DOHH2 (cell line): ENCODE measurements around the gene SPINK8.

ENCODE experiments used
- H3F3A ChIP-seq: fragments of 200-600 bp; sonication (generic), shearing (Covaris generic); 2 replicates; pipeline ENCODE4 v1.6.0; 2016; ENCODE audit warnings: antibody characterized with exemption, mild to moderate bottlenecking; ENCODE audit not compliant: control insufficient read depth, insufficient read depth
- H3K27ac ChIP-seq: fragments of 200-600 bp; sonication (generic); 2 replicates; pipeline ENCODE4 v1.5.1; 2014; ENCODE audit warnings: low read depth, mild to moderate bottlenecking, low read length, moderate library complexity
- H3K27me3 ChIP-seq: fragments of 200-600 bp; sonication (generic); 2 replicates; pipeline ENCODE4 v1.6.1; 2014; ENCODE audit warnings: mild to moderate bottlenecking, low read length, mixed read lengths; ENCODE audit not compliant: control insufficient read depth
- H3K36me3 ChIP-seq: fragments of 200-600 bp; sonication (generic); 2 replicates; pipeline ENCODE4 v1.6.1; 2014; ENCODE audit warnings: mild to moderate bottlenecking, low read length, moderate library complexity, mixed read lengths; ENCODE audit not compliant: control insufficient read depth
- H3K4me1 ChIP-seq: fragments of 200-600 bp; sonication (generic); 2 replicates; pipeline ENCODE4 v1.6.1; 2014; ENCODE audit warnings: mild to moderate bottlenecking, low read length, mixed read lengths; ENCODE audit not compliant: control insufficient read depth
- H3K4me2 ChIP-seq: fragments of 200-600 bp; sonication (generic); 2 replicates; pipeline ENCODE4 v1.6.0; 2014; ENCODE audit warnings: mild to moderate bottlenecking, low read length, moderate library complexity
- H3K4me3 ChIP-seq: fragments of 200-600 bp; sonication (generic); 2 replicates; pipeline ENCODE4 v1.5.1; 2014; ENCODE audit warnings: mild to moderate bottlenecking, low read length, mixed read lengths
- H3K79me2 ChIP-seq: fragments of 200-600 bp; sonication (generic); 2 replicates; pipeline ENCODE4 v1.6.1; 2014; ENCODE audit warnings: mild to moderate bottlenecking, low read length, mixed read lengths; ENCODE audit not compliant: control insufficient read depth
- H3K9me2 ChIP-seq: fragments of 200-600 bp; sonication (generic); replicated peaks from 2 replicates; pipeline ENCODE4 v1.6.1; 2014; ENCODE audit warnings: mild to moderate bottlenecking, low read length, mixed read lengths; ENCODE audit not compliant: control insufficient read depth
- H3K9me3 ChIP-seq: fragments of 200-600 bp; sonication (generic); 2 replicates; pipeline ENCODE4 v1.6.1; 2014; ENCODE audit warnings: antibody characterized with exemption, low read length, mixed read lengths; ENCODE audit not compliant: control insufficient read depth, insufficient read depth
- H4K20me1 ChIP-seq: fragments of 200-600 bp; sonication (generic); 2 replicates; pipeline ENCODE4 v1.6.0; 2014; ENCODE audit warnings: low read depth, mild to moderate bottlenecking, antibody characterized with exemption, low read length, moderate library complexity; ENCODE audit not compliant: control insufficient read depth, insufficient read depth
- EZH2phosphoT487 ChIP-seq: fragments of 200-600 bp; sonication (generic); IDR thresholded peaks from 2 replicates; pipeline ENCODE4 v1.6.1; 2017; ENCODE audit warnings: borderline replicate concordance, mild to moderate bottlenecking, antibody characterized with exemption, low read length, moderate library complexity, mixed read lengths
- TF ChIP-seq, protein P1 (sequence below): fragments of 200-600 bp; sonication (generic); IDR thresholded peaks from one replicate; pipeline ENCODE4 v1.5.1; 2014; ENCODE audit warnings: antibody characterized with exemption, mild to moderate bottlenecking, low read depth, low read length; ENCODE audit not compliant: poor library complexity, severe bottlenecking

The SPINK8 gene

DNA sequence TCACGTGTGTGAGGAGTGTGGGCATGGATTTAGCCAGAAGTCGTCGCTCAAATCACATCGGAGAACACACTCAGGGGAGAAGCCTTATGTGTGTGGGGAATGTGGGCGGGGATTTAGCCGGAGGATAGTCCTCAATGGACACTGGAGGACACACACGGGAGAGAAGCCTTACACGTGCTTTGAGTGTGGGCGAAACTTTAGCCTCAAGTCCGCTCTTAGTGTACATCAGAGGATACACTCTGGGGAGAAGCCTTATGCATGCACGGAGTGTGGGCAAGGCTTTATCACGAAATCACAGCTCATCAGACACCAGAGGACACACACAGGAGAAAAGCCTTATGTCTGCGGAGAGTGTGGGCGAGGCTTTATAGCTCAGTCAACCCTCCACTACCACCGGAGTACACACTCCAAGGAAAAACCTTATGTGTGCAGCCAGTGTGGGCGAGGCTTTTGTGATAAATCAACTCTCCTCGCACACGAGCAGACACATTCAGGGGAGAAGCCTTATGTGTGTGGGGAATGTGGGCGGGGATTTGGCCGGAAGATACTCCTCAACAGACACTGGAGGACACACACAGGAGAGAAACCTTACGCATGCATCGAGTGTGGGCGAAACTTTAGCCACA, 64.4 kb downstream of the SPINK8 start:
- H3K9me2 ChIP-seq = no peaks in the 10 kb centered on the region
- no peak for TF ChIP-seq EZH2phosphoT487
- TF ChIP-seq, protein P1, sequence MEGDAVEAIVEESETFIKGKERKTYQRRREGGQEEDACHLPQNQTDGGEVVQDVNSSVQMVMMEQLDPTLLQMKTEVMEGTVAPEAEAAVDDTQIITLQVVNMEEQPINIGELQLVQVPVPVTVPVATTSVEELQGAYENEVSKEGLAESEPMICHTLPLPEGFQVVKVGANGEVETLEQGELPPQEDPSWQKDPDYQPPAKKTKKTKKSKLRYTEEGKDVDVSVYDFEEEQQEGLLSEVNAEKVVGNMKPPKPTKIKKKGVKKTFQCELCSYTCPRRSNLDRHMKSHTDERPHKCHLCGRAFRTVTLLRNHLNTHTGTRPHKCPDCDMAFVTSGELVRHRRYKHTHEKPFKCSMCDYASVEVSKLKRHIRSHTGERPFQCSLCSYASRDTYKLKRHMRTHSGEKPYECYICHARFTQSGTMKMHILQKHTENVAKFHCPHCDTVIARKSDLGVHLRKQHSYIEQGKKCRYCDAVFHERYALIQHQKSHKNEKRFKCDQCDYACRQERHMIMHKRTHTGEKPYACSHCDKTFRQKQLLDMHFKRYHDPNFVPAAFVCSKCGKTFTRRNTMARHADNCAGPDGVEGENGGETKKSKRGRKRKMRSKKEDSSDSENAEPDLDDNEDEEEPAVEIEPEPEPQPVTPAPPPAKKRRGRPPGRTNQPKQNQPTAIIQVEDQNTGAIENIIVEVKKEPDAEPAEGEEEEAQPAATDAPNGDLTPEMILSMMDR = no peak
- H3K36me3 ChIP-seq = peaks cover 53% of the 10 kb centered on the region
- no peaks in the 10 kb centered on the region for H3F3A ChIP-seq
- no peak overlapping the region for H3K4me2 ChIP-seq
- H3K79me2 ChIP-seq = no peaks in the 10 kb centered on the region
- no peaks in the 10 kb centered on the region for H3K4me1 ChIP-seq
- H3K9me3 ChIP-seq = no peaks in the 10 kb centered on the region
- no peak overlapping the region for H3K4me3 ChIP-seq
- H3K27me3 ChIP-seq = no peaks in the 10 kb centered on the region
- no peak overlapping the region for H3K27ac ChIP-seq
- no peaks in the 10 kb centered on the region for H4K20me1 ChIP-seq

GRCh38 chr3:48268381-48268935, 65.0 kb downstream of the SPINK8 start:
- Histone ChIP-seq H3K27ac (no peak overlapping the region), H3K9me2 (no peaks in the 10 kb centered on the region), H3K27me3 (no peaks in the 10 kb centered on the region), H4K20me1 (no peaks in the 10 kb centered on the region), H3K9me3 (no peaks in the 10 kb centered on the region), H3K4me3 (no peak overlapping the region), H3K36me3 (peaks cover 59% of the 10 kb centered on the region), H3K79me2 (no peaks in the 10 kb centered on the region), H3K4me1 (no peaks in the 10 kb centered on the region), H3K4me2 (no peak overlapping the region), H3F3A (no peaks in the 10 kb centered on the region)
- no peak for TF ChIP-seq EZH2phosphoT487
- TF ChIP-seq, protein P1 = no peak

- no peak overlapping the region for H3K4me3 ChIP-seq
- H3K27me3 ChIP-seq = no peaks in the 10 kb centered on the region
- TF ChIP-seq, protein P1 = no peak
- H3K9me2 ChIP-seq = no peaks in the 10 kb centered on the region
- H3K4me2 ChIP-seq = no peak overlapping the region
- H3F3A ChIP-seq = no peaks in the 10 kb centered on the region
- no peaks in the 10 kb centered on the region for H4K20me1 ChIP-seq
- H3K4me1 ChIP-seq = no peaks in the 10 kb centered on the region
- H3K36me3 ChIP-seq = peaks cover 61% of the 10 kb centered on the region
- no peak overlapping the region for H3K27ac ChIP-seq
- no peaks in the 10 kb centered on the region for H3K79me2 ChIP-seq
- H3K9me3 ChIP-seq = no peaks in the 10 kb centered on the region
These were observed 65.7 kb downstream of the SPINK8 start for GRCh38 chr3:48267782-48268181.
